Astrocyte (in vitro differentiated cells and primary cell): ENCODE data around the gene IFT52. TPM values are rescaled to one million over a fixed set of nuclear protein-coding genes. Genes with fewer than 3 reads are reported as not detected.

Source experiments
- DNase-seq: peaks from one replicate; pipeline ENCODE4 v3.0.0-alpha.2; 2010; ENCODE audit warnings: low read depth
- FAIRE-seq: peaks from 2 replicates; lab custom pipeline; 2011; peaks lifted over from hg19 to GRCh38; lab: Jason Lieb, UNC
- H2AFZ ChIP-seq: 2 replicates; pipeline ENCODE4 v1.6.0; 2012; ENCODE audit warnings: low read depth, low read length, inconsistent platforms
- H3K27ac ChIP-seq: 2 replicates; pipeline ENCODE4 v1.5.1; 2011; ENCODE audit warnings: low read depth, low read length, inconsistent platforms
- H3K27me3 ChIP-seq: 2 replicates; pipeline ENCODE4 v1.6.0; 2011; ENCODE audit warnings: low read length, inconsistent platforms; ENCODE audit not compliant: insufficient read depth
- H3K36me3 ChIP-seq: 2 replicates; pipeline ENCODE4 v1.5.1; 2011; ENCODE audit warnings: low read length, inconsistent platforms; ENCODE audit not compliant: insufficient read depth
- H3K4me1 ChIP-seq: 2 replicates; pipeline ENCODE4 v1.5.1; 2011; ENCODE audit warnings: low read length, inconsistent platforms; ENCODE audit not compliant: insufficient read depth
- H3K4me2 ChIP-seq: 2 replicates; pipeline ENCODE4 v1.6.0; 2012; ENCODE audit warnings: low read length, inconsistent platforms
- H3K4me3 ChIP-seq: 2 replicates; pipeline ENCODE4 v1.5.1; 2011; ENCODE audit warnings: low read depth, mild to moderate bottlenecking, low read length, inconsistent platforms; ENCODE audit not compliant: insufficient read depth
- H3K79me2 ChIP-seq: 2 replicates; pipeline ENCODE4 v1.6.0; 2012; ENCODE audit warnings: mild to moderate bottlenecking, low read length, inconsistent platforms; ENCODE audit not compliant: insufficient read depth
- H3K9ac ChIP-seq: 2 replicates; pipeline ENCODE4 v1.6.0; 2012; ENCODE audit warnings: mild to moderate bottlenecking, low read length, inconsistent platforms
- H3K9me3 ChIP-seq: 2 replicates; pipeline ENCODE4 v1.5.1; 2012; ENCODE audit warnings: low read depth, mild to moderate bottlenecking, low read length, inconsistent platforms; ENCODE audit not compliant: insufficient read depth
- H4K20me1 ChIP-seq: 2 replicates; pipeline ENCODE4 v1.6.0; 2012; ENCODE audit warnings: low read length, inconsistent platforms; ENCODE audit not compliant: insufficient read depth
- H3K27ac Mint-ChIP-seq: one replicate; pipeline ENCODE4 v1.8.0; 2021; ENCODE audit warnings: mild to moderate bottlenecking, mixed read lengths; ENCODE audit not compliant: unreplicated experiment
- H3K27me3 Mint-ChIP-seq: one replicate; pipeline ENCODE4 v1.8.0; 2021; ENCODE audit warnings: low read depth, mixed read lengths; ENCODE audit not compliant: unreplicated experiment
- H3K36me3 Mint-ChIP-seq: one replicate; pipeline ENCODE4 v1.8.0; 2021; ENCODE audit warnings: low read depth, mixed read lengths; ENCODE audit not compliant: unreplicated experiment
- H3K4me1 Mint-ChIP-seq: one replicate; pipeline ENCODE4 v1.8.0; 2021; ENCODE audit warnings: low read depth, mixed read lengths; ENCODE audit not compliant: unreplicated experiment
- H3K4me3 Mint-ChIP-seq: one replicate; pipeline ENCODE4 v1.8.0; 2021; ENCODE audit warnings: mild to moderate bottlenecking, moderate library complexity, mixed read lengths; ENCODE audit not compliant: unreplicated experiment
- H3K9me3 Mint-ChIP-seq: one replicate; pipeline ENCODE4 v1.8.0; 2021; ENCODE audit warnings: mild to moderate bottlenecking, mixed read lengths; ENCODE audit not compliant: unreplicated experiment
- CTCF ChIP-seq: IDR thresholded peaks from 2 replicates; pipeline ENCODE4 v1.5.1; 2011; ENCODE audit warnings: low read depth, mild to moderate bottlenecking, inconsistent platforms, low read length, moderate library complexity; ENCODE audit not compliant: insufficient read depth
- EZH2 ChIP-seq: IDR thresholded peaks from 2 replicates; pipeline ENCODE4 v1.6.1; 2012; ENCODE audit warnings: mild to moderate bottlenecking, low read length, inconsistent platforms; ENCODE audit not compliant: insufficient read depth
- total RNA-seq: library from RNA; stranded (reverse); gene quantifications from 2 replicates; pipeline ENCODE4 v1.2.1, GENCODE V29; 2021

The IFT52 gene
- total RNA-seq, 1 donor from 2014 or later, result 27.0 TPM

GRCh38 chr20:43662943-43663655 lies 72.4 kb downstream of the IFT52 start:
- Histone ChIP-seq H3K4me1 (peaks cover 5% of the 10 kb centered on the region), H3K27me3 (no peaks in the 10 kb centered on the region), H2AFZ (no peak overlapping the region), H3K4me3 (no peak overlapping the region), H4K20me1 (no peaks in the 10 kb centered on the region), H3K27ac (no peak overlapping the region), H3K9ac (no peak overlapping the region), H3K4me2 (no peak overlapping the region), H3K36me3 (no peaks in the 10 kb centered on the region), H3K9me3 (no peaks in the 10 kb centered on the region), H3K79me2 (peaks cover 5% of the 10 kb centered on the region)
- no peak overlapping the region for H3K27ac Mint-ChIP-seq
- peaks cover 15% of the 10 kb centered on the region for H3K27me3 Mint-ChIP-seq
- H3K36me3 Mint-ChIP-seq, result no peaks in the 10 kb centered on the region
- no peaks in the 10 kb centered on the region for H3K9me3 Mint-ChIP-seq
- H3K4me1 Mint-ChIP-seq, result no peaks in the 10 kb centered on the region
- FAIRE-seq, result no peak
- TF ChIP-seq EZH2 (no peak), CTCF (no peak)
- no peak overlapping the region for H3K4me3 Mint-ChIP-seq
- DNase-seq, result no peak

GRCh38 chr20:43665466-43666176 lies 74.9 kb downstream of the IFT52 start:
- Mint-ChIP-seq H3K4me1 (no peaks in the 10 kb centered on the region), H3K36me3 (peaks cover 1% of the 10 kb centered on the region), H3K27me3 (peaks cover 18% of the 10 kb centered on the region), H3K27ac (no peak overlapping the region), H3K4me3 (no peak overlapping the region), H3K9me3 (no peaks in the 10 kb centered on the region)
- H3K27me3 ChIP-seq, result no peaks in the 10 kb centered on the region
- DNase-seq (no peak), FAIRE-seq (no peak)
- H3K4me2 ChIP-seq, result no peak overlapping the region
- H3K4me3 ChIP-seq, result no peak overlapping the region
- H3K36me3 ChIP-seq, result no peaks in the 10 kb centered on the region
- peaks cover 10% of the 10 kb centered on the region for H4K20me1 ChIP-seq
- no peaks in the 10 kb centered on the region for H3K9me3 ChIP-seq
- H3K27ac ChIP-seq, result no peak overlapping the region
- no peak for TF ChIP-seq EZH2
- TF ChIP-seq CTCF, result no peak
- H3K79me2 ChIP-seq, result peaks cover 5% of the 10 kb centered on the region
- peaks cover 9% of the 10 kb centered on the region for H3K4me1 ChIP-seq
- no peak overlapping the region for H3K9ac ChIP-seq
- H2AFZ ChIP-seq, result no peak overlapping the region
